Activated naive CD4-positive, alpha-beta T cell treated with anti-CD3 and anti-CD28 coated beads, Interleukin-2, amount 10 ng/mL, durations not matched to agents 7 days and 5 days (primary cell): ENCODE measurements around the gene BANF2.

ENCODE experiments used
- CTCF ChIA-PET: fragments of 350-600 bp; sonication (Branson Sonifier 250); formaldehyde crosslinking; loops from one replicate; lab custom pipeline; 2021; ENCODE audit warnings: antibody characterized with exemption; lab: Charles Lee
- DNase-seq: peaks from one replicate; pipeline ENCODE4 v3.0.0-alpha.2; 2020
- H3K27ac Mint-ChIP-seq: one replicate; pipeline ENCODE4 v1.8.0; 2021; ENCODE audit warnings: mild to moderate bottlenecking, moderate library complexity, mixed read lengths
- H3K27me3 Mint-ChIP-seq: one replicate; pipeline ENCODE4 v1.8.0; 2021; ENCODE audit warnings: mild to moderate bottlenecking, mixed read lengths
- H3K36me3 Mint-ChIP-seq: one replicate; pipeline ENCODE4 v1.8.0; 2021; ENCODE audit warnings: mixed read lengths
- H3K4me1 Mint-ChIP-seq: one replicate; pipeline ENCODE4 v1.8.0; 2021; ENCODE audit warnings: mixed read lengths
- H3K4me3 Mint-ChIP-seq: one replicate; pipeline ENCODE4 v1.8.0; 2021; ENCODE audit warnings: mild to moderate bottlenecking, moderate library complexity, mixed read lengths
- H3K9me3 Mint-ChIP-seq: one replicate; pipeline ENCODE4 v1.8.0; 2021; ENCODE audit warnings: mixed read lengths

Gene BANF2

GRCh38 chr20:17682103-17682888 is 17.5 kb upstream of the BANF2 start, which contains the start of gene RRBP1:
Gene RRBP1, minus strand, starts transcription at chr20:17682242. Its CDS starts 21,735 bp downstream, at chr20:17660507.
- Mint-ChIP-seq H3K36me3 (peaks cover 18% of the 10 kb centered on the region), H3K4me1 (peaks cover 34% of the 10 kb centered on the region), H3K27ac (peak within 1 kb of the TSS; percentile 92), H3K4me3 (peak within 1 kb of the TSS; percentile 85), H3K27me3 (peaks cover 42% of the 10 kb centered on the region), H3K9me3 (no peaks in the 10 kb centered on the region)
- DNase-seq = peak; percentile 98
- CTCF ChIA-PET = interaction anchor here (0.6 to 5.1 kb wide), 22 partner anchors 9 to 376 kb away, joined by 3 to 25 read pairs (median 3); partner anchors contain the start of genes BANF2 and BFSP1

GRCh38 chr20:17682889-17683198 is 16.9 kb upstream of the BANF2 start:
- DNase-seq = no peak
- CTCF ChIA-PET = interaction anchor here (0.7 to 5.1 kb wide), 18 partner anchors 8 to 376 kb away, joined by 3 to 25 read pairs (median 4); partner anchors contain the start of genes BANF2 and BFSP1
- Mint-ChIP-seq H3K27ac (peak overlapping the region; percentile 84), H3K36me3 (peaks cover 14% of the 10 kb centered on the region), H3K4me3 (peak overlapping the region; percentile 85), H3K9me3 (no peaks in the 10 kb centered on the region), H3K27me3 (peaks cover 47% of the 10 kb centered on the region), H3K4me1 (peaks cover 34% of the 10 kb centered on the region)

- Mint-ChIP-seq H3K36me3 (peaks cover 9% of the 10 kb centered on the region), H3K4me3 (peak overlapping the region; percentile 25), H3K4me1 (peaks cover 29% of the 10 kb centered on the region), H3K27me3 (peaks cover 52% of the 10 kb centered on the region), H3K27ac (no peak overlapping the region), H3K9me3 (no peaks in the 10 kb centered on the region)
- CTCF ChIA-PET = interaction anchor here (1.0 to 5.1 kb wide), 13 partner anchors 8 to 313 kb away, joined by 3 to 25 read pairs (median 5); partner anchors contain the start of genes BANF2 and BFSP1
- DNase-seq = no peak
Measured at GRCh38 chr20:17683218-17684076, 16.3 kb upstream of the BANF2 start.

GRCh38 chr20:17684077-17684888 is 15.5 kb upstream of the BANF2 start:
- Mint-ChIP-seq H3K4me3 (no peak overlapping the region), H3K27ac (no peak overlapping the region), H3K27me3 (peaks cover 60% of the 10 kb centered on the region), H3K36me3 (peaks cover 6% of the 10 kb centered on the region), H3K4me1 (peaks cover 22% of the 10 kb centered on the region), H3K9me3 (no peaks in the 10 kb centered on the region)
- CTCF ChIA-PET = interaction anchor here (1.0 to 5.1 kb wide), 2 partner anchors 28 to 215 kb away, joined by 3 to 25 read pairs; no protein-coding TSS in a partner anchor
- DNase-seq = no peak

- CTCF ChIA-PET = no interaction called here
- peaks cover 63% of the 10 kb centered on the region for H3K27me3 Mint-ChIP-seq
Measured at GRCh38 chr20:17685168-17685567, 14.6 kb upstream of the BANF2 start.

GRCh38 chr20:17687800-17688199 is 12.0 kb upstream of the BANF2 start:
- Mint-ChIP-seq H3K4me3 (no peak overlapping the region), H3K9me3 (no peaks in the 10 kb centered on the region), H3K27ac (no peak overlapping the region), H3K36me3 (no peaks in the 10 kb centered on the region), H3K4me1 (peaks cover 4% of the 10 kb centered on the region), H3K27me3 (peaks cover 77% of the 10 kb centered on the region)
- CTCF ChIA-PET = no interaction called here
- DNase-seq = no peak

More at GRCh38 chr20:17685168-17685567, 14.6 kb upstream of the BANF2 start:
- H3K4me3 Mint-ChIP-seq = no peak overlapping the region
- H3K27ac Mint-ChIP-seq = no peak overlapping the region
- H3K4me1 Mint-ChIP-seq = peaks cover 13% of the 10 kb centered on the region
- H3K9me3 Mint-ChIP-seq = no peaks in the 10 kb centered on the region
- no peak for DNase-seq
- H3K36me3 Mint-ChIP-seq = no peaks in the 10 kb centered on the region

- no peak overlapping the region for H3K27ac Mint-ChIP-seq
- no peak for DNase-seq
- H3K36me3 Mint-ChIP-seq = no peaks in the 10 kb centered on the region
- H3K4me3 Mint-ChIP-seq = no peak overlapping the region
- peaks cover 79% of the 10 kb centered on the region for H3K27me3 Mint-ChIP-seq
- no peaks in the 10 kb centered on the region for H3K9me3 Mint-ChIP-seq
- CTCF ChIA-PET = no interaction called here
- no peaks in the 10 kb centered on the region for H3K4me1 Mint-ChIP-seq
Measured at GRCh38 chr20:17688965-17689364, 10.8 kb upstream of the BANF2 start.

GRCh38 chr20:17690144-17690543 is 9.6 kb upstream of the BANF2 start:
- no peaks in the 10 kb centered on the region for H3K9me3 Mint-ChIP-seq
- CTCF ChIA-PET = interaction anchor here (1.7 kb wide), 1 partner anchor 7 kb away, joined by 5 read pairs; no protein-coding TSS in a partner anchor
- no peak overlapping the region for H3K4me3 Mint-ChIP-seq
- no peaks in the 10 kb centered on the region for H3K4me1 Mint-ChIP-seq
- H3K27me3 Mint-ChIP-seq = peaks cover 70% of the 10 kb centered on the region
- no peaks in the 10 kb centered on the region for H3K36me3 Mint-ChIP-seq
- no peak for DNase-seq
- no peak overlapping the region for H3K27ac Mint-ChIP-seq

GRCh38 chr20:17691758-17692157 is 8.0 kb upstream of the BANF2 start:
- peaks cover 2% of the 10 kb centered on the region for H3K9me3 Mint-ChIP-seq
- CTCF ChIA-PET = interaction anchor here (1.2 to 1.7 kb wide), 2 partner anchors 9 to 10 kb away, joined by 3 to 5 read pairs; no protein-coding TSS in a partner anchor
- H3K27ac Mint-ChIP-seq = no peak overlapping the region
- no peaks in the 10 kb centered on the region for H3K4me1 Mint-ChIP-seq
- no peak overlapping the region for H3K4me3 Mint-ChIP-seq
- peaks cover 59% of the 10 kb centered on the region for H3K27me3 Mint-ChIP-seq
- no peaks in the 10 kb centered on the region for H3K36me3 Mint-ChIP-seq
- no peak for DNase-seq

GRCh38 chr20:17693444-17694001 is 6.2 kb upstream of the BANF2 start:
- peaks cover 43% of the 10 kb centered on the region for H3K27me3 Mint-ChIP-seq
- H3K9me3 Mint-ChIP-seq = peaks cover 3% of the 10 kb centered on the region
- H3K36me3 Mint-ChIP-seq = no peaks in the 10 kb centered on the region
- CTCF ChIA-PET = no interaction called here
- H3K4me1 Mint-ChIP-seq = no peaks in the 10 kb centered on the region
- H3K4me3 Mint-ChIP-seq = no peak overlapping the region
- DNase-seq = no peak
- H3K27ac Mint-ChIP-seq = no peak overlapping the region

- Mint-ChIP-seq H3K27ac (no peak overlapping the region), H3K9me3 (peaks cover 3% of the 10 kb centered on the region), H3K4me3 (no peak overlapping the region), H3K36me3 (no peaks in the 10 kb centered on the region), H3K4me1 (no peaks in the 10 kb centered on the region), H3K27me3 (peaks cover 32% of the 10 kb centered on the region)
- no peak for DNase-seq
- CTCF ChIA-PET = no interaction called here
Measured at GRCh38 chr20:17694767-17695166, 5.0 kb upstream of the BANF2 start.

GRCh38 chr20:17696287-17696686 is 3.5 kb upstream of the BANF2 start:
- DNase-seq = no peak
- Mint-ChIP-seq H3K4me1 (no peaks in the 10 kb centered on the region), H3K27ac (no peak overlapping the region), H3K9me3 (peaks cover 3% of the 10 kb centered on the region), H3K4me3 (no peak overlapping the region), H3K27me3 (peaks cover 22% of the 10 kb centered on the region), H3K36me3 (no peaks in the 10 kb centered on the region)
- CTCF ChIA-PET = no interaction called here

- peaks cover 3% of the 10 kb centered on the region for H3K9me3 Mint-ChIP-seq
- H3K4me1 Mint-ChIP-seq = no peaks in the 10 kb centered on the region
- H3K36me3 Mint-ChIP-seq = no peaks in the 10 kb centered on the region
- H3K27ac Mint-ChIP-seq = no peak overlapping the region
- no peak for DNase-seq
- CTCF ChIA-PET = no interaction called here
- peaks cover 15% of the 10 kb centered on the region for H3K27me3 Mint-ChIP-seq
- no peak overlapping the region for H3K4me3 Mint-ChIP-seq
Measured at GRCh38 chr20:17697171-17697570, 2.6 kb upstream of the BANF2 start.
